Measurements from ENCODE around the gene ELOVL6. TPM values are rescaled to one million over a fixed set of nuclear protein-coding genes. Genes with fewer than 3 reads are reported as not detected.

ELOVL6 gene
- total and polyA plus RNA-seq, 9 of the 15 experiments (the other 6 are each of a cell fraction or from before 2014, with no cell fraction given) = 18.3 to 82.6 (median 46.0) TPM

- Histone ChIP-seq H3K9me3 (replicated peaks; ENCODE audit: control insufficient read depth, insufficient read depth, low read depth, low read length) (no peaks in the 10 kb centered on the region), H3K79me2 (ENCODE audit: control insufficient read depth, insufficient read depth, low read length) (peaks cover 44% of the 10 kb centered on the region), H3K27me3 (ENCODE audit: control insufficient read depth in 2 of 2, insufficient read depth in 2 of 2, low read length in 2 of 2) (no peaks in the 10 kb centered on the region), H3K4me1 (replicated peaks in 1 of 2; ENCODE audit: control insufficient read depth in 2 of 2, insufficient read depth in 2 of 2, low read length in 2 of 2) (peaks cover 6 to 25% of the 10 kb centered on the region in 2 experiments; a peak in 4 of 5 replicates), H3K27ac (ENCODE audit: extremely low read depth, low read depth, low read length) (no peak overlapping the region), H3K9ac (ENCODE audit: insufficient read depth in 1 of 2, low read depth in 2 of 2, low read length in 2 of 2) (no peak overlapping the region), H3K9me1 (ENCODE audit: control insufficient read depth, insufficient read depth, low read length) (no peaks in the 10 kb centered on the region), H3K4me2 (ENCODE audit: insufficient read depth, low read length) (no peak overlapping the region), H3K36me3 (ENCODE audit: control insufficient read depth, insufficient read depth, low read length) (peaks cover 70% of the 10 kb centered on the region), H4K20me1 (replicated peaks; ENCODE audit: control insufficient read depth, insufficient read depth, low read length) (no peaks in the 10 kb centered on the region; the same call in 1 of the 2 replicates), H2AFZ (ENCODE audit: low read depth, low read length) (no peak overlapping the region), H3K4me3 (no peak overlapping the region)
- ChIA-PET CTCF (ENCODE audit: low intra/inter-chr PET ratio) (no interaction called here), POLR2A (interaction anchor here (0.7 kb wide), 1 partner anchor 135 kb away, joined by 3 read pairs; no protein-coding TSS in a partner anchor)
- ATAC-seq = no peak
- intact Hi-C loops (cut with micrococcal nuclease) (no loop called here), in situ Hi-C loops (cut with MboI) (no loop called here)
- BruUV-seq (replicated peaks) = no TSS peak
- TF ChIP-seq ARID1B (IDR thresholded peaks at IDR 0.05) (peak; percentile 33; the same call in 1 of the 2 replicates), DPF2 (IDR thresholded peaks at IDR 0.05) (peak; percentile 48; the same call in 1 of the 2 replicates), ELF2 (CRISPR knock-in tag; IDR thresholded peaks at IDR 0.05) (0 out of 2 replicates have a peak, but pooled peaks have one; percentile 28), MAFG (tag; conservative IDR thresholded peaks at IDR 0.05) (peak; percentile 52), C11orf30 (IDR thresholded peaks at IDR 0.05; ENCODE audit: low read depth) (0 out of 2 replicates have a peak, but pooled peaks have one; percentile 4), TFE3 (CRISPR knock-in tag; IDR thresholded peaks at IDR 0.05) (no peak), NFE2 (IDR thresholded peaks at IDR 0.05; ENCODE audit: low read depth) (peak; percentile 39), L3MBTL2 (IDR thresholded peaks at IDR 0.05) (no peak), FOSL1 (tag; conservative IDR thresholded peaks at IDR 0.05) (peak; percentile 65)
- WGBS (ENCODE audit: insufficient coverage, low coverage, missing lambda C conversion rate) = 54% methylated on average over 4 of the region's 4 CpGs
- no peak for DNase-seq (ENCODE audit: extremely low read depth in 1 of 4, low spot score in 3 of 4)
- FAIRE-seq = no peak
These were observed 34.9 kb downstream of the ELOVL6 start for GRCh38 chr4:110163327-110164069.
